Astrocyte (in vitro differentiated cells and primary cell): Measurements from ENCODE around the gene NR3C1. TPM values are rescaled to one million over a fixed set of nuclear protein-coding genes. Genes with fewer than 3 reads are reported as not detected.

ENCODE experiments used
- DNase-seq: peaks from one replicate; pipeline ENCODE4 v3.0.0-alpha.2; 2010; ENCODE audit warnings: low read depth
- FAIRE-seq: peaks from 2 replicates; lab custom pipeline; 2011; peaks lifted over from hg19 to GRCh38; lab: Jason Lieb, UNC
- H2AFZ ChIP-seq: 2 replicates; pipeline ENCODE4 v1.6.0; 2012; ENCODE audit warnings: low read depth, low read length, inconsistent platforms
- H3K27ac ChIP-seq: 2 replicates; pipeline ENCODE4 v1.5.1; 2011; ENCODE audit warnings: low read depth, low read length, inconsistent platforms
- H3K27me3 ChIP-seq: 2 replicates; pipeline ENCODE4 v1.6.0; 2011; ENCODE audit warnings: low read length, inconsistent platforms; ENCODE audit not compliant: insufficient read depth
- H3K36me3 ChIP-seq: 2 replicates; pipeline ENCODE4 v1.5.1; 2011; ENCODE audit warnings: low read length, inconsistent platforms; ENCODE audit not compliant: insufficient read depth
- H3K4me1 ChIP-seq: 2 replicates; pipeline ENCODE4 v1.5.1; 2011; ENCODE audit warnings: low read length, inconsistent platforms; ENCODE audit not compliant: insufficient read depth
- H3K4me2 ChIP-seq: 2 replicates; pipeline ENCODE4 v1.6.0; 2012; ENCODE audit warnings: low read length, inconsistent platforms
- H3K4me3 ChIP-seq: 2 replicates; pipeline ENCODE4 v1.5.1; 2011; ENCODE audit warnings: low read depth, mild to moderate bottlenecking, low read length, inconsistent platforms; ENCODE audit not compliant: insufficient read depth
- H3K79me2 ChIP-seq: 2 replicates; pipeline ENCODE4 v1.6.0; 2012; ENCODE audit warnings: mild to moderate bottlenecking, low read length, inconsistent platforms; ENCODE audit not compliant: insufficient read depth
- H3K9ac ChIP-seq: 2 replicates; pipeline ENCODE4 v1.6.0; 2012; ENCODE audit warnings: mild to moderate bottlenecking, low read length, inconsistent platforms
- H3K9me3 ChIP-seq: 2 replicates; pipeline ENCODE4 v1.5.1; 2012; ENCODE audit warnings: low read depth, mild to moderate bottlenecking, low read length, inconsistent platforms; ENCODE audit not compliant: insufficient read depth
- H4K20me1 ChIP-seq: 2 replicates; pipeline ENCODE4 v1.6.0; 2012; ENCODE audit warnings: low read length, inconsistent platforms; ENCODE audit not compliant: insufficient read depth
- H3K27ac Mint-ChIP-seq: one replicate; pipeline ENCODE4 v1.8.0; 2021; ENCODE audit warnings: mild to moderate bottlenecking, mixed read lengths; ENCODE audit not compliant: unreplicated experiment
- H3K27me3 Mint-ChIP-seq: one replicate; pipeline ENCODE4 v1.8.0; 2021; ENCODE audit warnings: low read depth, mixed read lengths; ENCODE audit not compliant: unreplicated experiment
- H3K36me3 Mint-ChIP-seq: one replicate; pipeline ENCODE4 v1.8.0; 2021; ENCODE audit warnings: low read depth, mixed read lengths; ENCODE audit not compliant: unreplicated experiment
- H3K4me1 Mint-ChIP-seq: one replicate; pipeline ENCODE4 v1.8.0; 2021; ENCODE audit warnings: low read depth, mixed read lengths; ENCODE audit not compliant: unreplicated experiment
- H3K4me3 Mint-ChIP-seq: one replicate; pipeline ENCODE4 v1.8.0; 2021; ENCODE audit warnings: mild to moderate bottlenecking, moderate library complexity, mixed read lengths; ENCODE audit not compliant: unreplicated experiment
- H3K9me3 Mint-ChIP-seq: one replicate; pipeline ENCODE4 v1.8.0; 2021; ENCODE audit warnings: mild to moderate bottlenecking, mixed read lengths; ENCODE audit not compliant: unreplicated experiment
- CTCF ChIP-seq: IDR thresholded peaks from 2 replicates; pipeline ENCODE4 v1.5.1; 2011; ENCODE audit warnings: low read depth, mild to moderate bottlenecking, inconsistent platforms, low read length, moderate library complexity; ENCODE audit not compliant: insufficient read depth
- EZH2 ChIP-seq: IDR thresholded peaks from 2 replicates; pipeline ENCODE4 v1.6.1; 2012; ENCODE audit warnings: mild to moderate bottlenecking, low read length, inconsistent platforms; ENCODE audit not compliant: insufficient read depth
- total RNA-seq: library from RNA; stranded (reverse); gene quantifications from 2 replicates; pipeline ENCODE4 v1.2.1, GENCODE V29; 2021

Gene NR3C1
- total RNA-seq, 1 donor from 2014 or later, result 35.4 TPM

GRCh38 chr5:143244000-143244736, 159.3 kb downstream of the NR3C1 start:
- peak overlapping the region; percentile 85 for H3K4me2 ChIP-seq
- peak; percentile 99 for FAIRE-seq
- no peaks in the 10 kb centered on the region for H3K27me3 Mint-ChIP-seq
- H3K4me3 ChIP-seq, result peak overlapping the region; percentile 46
- DNase-seq, result peak; percentile 98
- H3K27ac Mint-ChIP-seq, result peak overlapping the region; percentile 95
- no peak overlapping the region for H3K4me3 Mint-ChIP-seq
- no peaks in the 10 kb centered on the region for H3K36me3 Mint-ChIP-seq
- H3K36me3 ChIP-seq, result no peaks in the 10 kb centered on the region
- peaks cover 50% of the 10 kb centered on the region for H3K4me1 Mint-ChIP-seq
- no peaks in the 10 kb centered on the region for H3K9me3 ChIP-seq
- H3K4me1 ChIP-seq, result peaks cover 51% of the 10 kb centered on the region
- no peaks in the 10 kb centered on the region for H3K27me3 ChIP-seq
- peaks cover 2% of the 10 kb centered on the region for H3K9me3 Mint-ChIP-seq
- H2AFZ ChIP-seq, result peak overlapping the region; percentile 65
- H3K9ac ChIP-seq, result peak overlapping the region; percentile 84
- no peaks in the 10 kb centered on the region for H3K79me2 ChIP-seq
- H3K27ac ChIP-seq, result peak overlapping the region; percentile 99
- TF ChIP-seq CTCF (no peak), EZH2 (no peak)
- no peaks in the 10 kb centered on the region for H4K20me1 ChIP-seq

- H3K27ac ChIP-seq, result peak overlapping the region; percentile 99
- peaks cover 45% of the 10 kb centered on the region for H3K4me1 Mint-ChIP-seq
Measured at GRCh38 chr5:143243103-143243502, 160.4 kb downstream of the NR3C1 start.

More at GRCh38 chr5:143243103-143243502, 160.4 kb downstream of the NR3C1 start:
- no peaks in the 10 kb centered on the region for H3K27me3 ChIP-seq
- TF ChIP-seq CTCF (no peak), EZH2 (no peak)
- Mint-ChIP-seq H3K36me3 (no peaks in the 10 kb centered on the region), H3K4me3 (no peak overlapping the region), H3K9me3 (peaks cover 5% of the 10 kb centered on the region), H3K27me3 (no peaks in the 10 kb centered on the region), H3K27ac (peak overlapping the region; percentile 95)
- FAIRE-seq (no peak), DNase-seq (no peak)
- H3K36me3 ChIP-seq, result no peaks in the 10 kb centered on the region
- no peak overlapping the region for H3K4me3 ChIP-seq
- peak overlapping the region; percentile 85 for H3K4me2 ChIP-seq
- H4K20me1 ChIP-seq, result no peaks in the 10 kb centered on the region
- no peaks in the 10 kb centered on the region for H3K9me3 ChIP-seq
- H3K4me1 ChIP-seq, result peaks cover 46% of the 10 kb centered on the region
- H3K9ac ChIP-seq, result peak overlapping the region; percentile 84
- no peak overlapping the region for H2AFZ ChIP-seq
- H3K79me2 ChIP-seq, result no peaks in the 10 kb centered on the region
